Liver (tissue), 3 donors: ENCODE data around the gene WDR86.

Source experiments
- EGR1 ChIP-seq, 2 donors: IDR thresholded peaks; 2 replicates each; pipeline ENCODE4 v1.6.1; 2016 to 2018; ENCODE audit warnings: antibody characterized with exemption in 2 of 2, low read depth in 2 of 2
- JUND ChIP-seq, 2 donors: IDR thresholded peaks; 2 replicates each; pipeline ENCODE4 v1.6.1; 2016; ENCODE audit warnings: antibody characterized with exemption in 2 of 2
- NR2F2 ChIP-seq: IDR thresholded peaks from 2 replicates; pipeline ENCODE4 v1.6.1; 2016; ENCODE audit warnings: antibody characterized with exemption
- RAD21 ChIP-seq, 2 donors: IDR thresholded peaks; 2 replicates each; pipeline ENCODE4 v1.6.1; 2016; ENCODE audit warnings: antibody characterized with exemption in 2 of 2, mild to moderate bottlenecking in 2 of 2
- RXRA ChIP-seq, 2 donors: IDR thresholded peaks; 2 replicates each; pipeline ENCODE4 v1.6.1; 2017 to 2018; ENCODE audit warnings: antibody characterized with exemption in 2 of 2, mild to moderate bottlenecking in 1 of 2
- SP1 ChIP-seq: IDR thresholded peaks from 2 replicates; pipeline ENCODE4 v1.6.1; 2018; ENCODE audit warnings: antibody characterized with exemption, mild to moderate bottlenecking
- TAF1 ChIP-seq: conservative IDR thresholded peaks from 2 replicates; pipeline ENCODE4 v1.6.1; 2016; ENCODE audit warnings: antibody characterized with exemption, mild to moderate bottlenecking
- YY1 ChIP-seq: IDR thresholded peaks from 2 replicates; pipeline ENCODE4 v1.6.1; 2016; ENCODE audit warnings: antibody characterized with exemption, mild to moderate bottlenecking
- TF ChIP-seq, protein P1 (sequence below): IDR thresholded peaks from 2 replicates; pipeline ENCODE4 v1.6.1; 2016; ENCODE audit warnings: antibody characterized with exemption, mild to moderate bottlenecking
- TF ChIP-seq, protein P2 (sequence below): IDR thresholded peaks from 2 replicates; pipeline ENCODE4 v1.6.1; 2016; ENCODE audit warnings: antibody characterized with exemption
- TF ChIP-seq, protein P3 (sequence below): fragments of 150-350 bp; IDR thresholded peaks from 2 replicates; pipeline ENCODE4 v1.5.1; 2017; ENCODE audit warnings: improper control_type of control experiment, low read depth, low read length; ENCODE audit not compliant: missing input control
- TF ChIP-seq, protein P4 (sequence below): IDR thresholded peaks from 2 replicates; pipeline ENCODE4 v1.6.1; 2016; ENCODE audit warnings: antibody characterized with exemption
- TF ChIP-seq, protein P5 (sequence below): IDR thresholded peaks from 2 replicates; pipeline ENCODE4 v1.6.1; 2016; ENCODE audit warnings: antibody characterized with exemption
- donor health status: healthy.
- donor health status: healthy.

DNA sequence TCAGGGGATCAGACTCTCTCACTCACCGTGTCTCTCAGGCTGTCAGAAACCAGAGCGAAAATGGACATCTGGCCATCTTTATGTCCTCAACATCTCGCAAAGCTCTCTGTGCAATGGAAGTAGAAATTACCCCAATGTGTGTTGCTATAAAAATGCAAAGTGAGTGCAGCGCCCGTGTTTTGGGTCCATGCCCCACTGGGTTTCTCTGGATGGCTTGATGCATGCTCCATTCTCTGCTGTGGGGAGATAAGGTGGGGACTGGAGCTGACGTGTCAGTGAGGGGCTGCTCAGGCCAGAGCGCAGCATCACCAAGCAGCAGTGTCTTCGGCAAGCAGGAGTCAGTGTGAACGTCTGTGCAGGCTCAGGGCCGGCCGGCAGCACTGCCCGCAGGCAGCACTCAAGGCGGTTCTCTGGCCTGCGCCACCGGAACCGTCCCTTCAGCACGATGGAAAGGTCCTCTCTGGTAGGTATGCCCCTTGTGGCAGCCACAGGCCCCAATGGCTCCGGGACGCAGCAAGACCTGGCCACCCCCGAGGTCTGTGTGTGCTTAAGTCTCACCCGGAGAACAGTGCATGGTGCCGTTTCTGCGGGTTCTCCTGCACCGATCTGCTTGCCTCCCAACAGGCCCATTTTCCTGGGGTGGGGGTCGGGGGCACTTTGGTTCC lies 30.2 kb downstream of the WDR86 start:
- no peak for TF ChIP-seq RXRA (IDR thresholded peaks at IDR 0.05)
- no peak for TF ChIP-seq YY1
- TF ChIP-seq, protein P1, sequence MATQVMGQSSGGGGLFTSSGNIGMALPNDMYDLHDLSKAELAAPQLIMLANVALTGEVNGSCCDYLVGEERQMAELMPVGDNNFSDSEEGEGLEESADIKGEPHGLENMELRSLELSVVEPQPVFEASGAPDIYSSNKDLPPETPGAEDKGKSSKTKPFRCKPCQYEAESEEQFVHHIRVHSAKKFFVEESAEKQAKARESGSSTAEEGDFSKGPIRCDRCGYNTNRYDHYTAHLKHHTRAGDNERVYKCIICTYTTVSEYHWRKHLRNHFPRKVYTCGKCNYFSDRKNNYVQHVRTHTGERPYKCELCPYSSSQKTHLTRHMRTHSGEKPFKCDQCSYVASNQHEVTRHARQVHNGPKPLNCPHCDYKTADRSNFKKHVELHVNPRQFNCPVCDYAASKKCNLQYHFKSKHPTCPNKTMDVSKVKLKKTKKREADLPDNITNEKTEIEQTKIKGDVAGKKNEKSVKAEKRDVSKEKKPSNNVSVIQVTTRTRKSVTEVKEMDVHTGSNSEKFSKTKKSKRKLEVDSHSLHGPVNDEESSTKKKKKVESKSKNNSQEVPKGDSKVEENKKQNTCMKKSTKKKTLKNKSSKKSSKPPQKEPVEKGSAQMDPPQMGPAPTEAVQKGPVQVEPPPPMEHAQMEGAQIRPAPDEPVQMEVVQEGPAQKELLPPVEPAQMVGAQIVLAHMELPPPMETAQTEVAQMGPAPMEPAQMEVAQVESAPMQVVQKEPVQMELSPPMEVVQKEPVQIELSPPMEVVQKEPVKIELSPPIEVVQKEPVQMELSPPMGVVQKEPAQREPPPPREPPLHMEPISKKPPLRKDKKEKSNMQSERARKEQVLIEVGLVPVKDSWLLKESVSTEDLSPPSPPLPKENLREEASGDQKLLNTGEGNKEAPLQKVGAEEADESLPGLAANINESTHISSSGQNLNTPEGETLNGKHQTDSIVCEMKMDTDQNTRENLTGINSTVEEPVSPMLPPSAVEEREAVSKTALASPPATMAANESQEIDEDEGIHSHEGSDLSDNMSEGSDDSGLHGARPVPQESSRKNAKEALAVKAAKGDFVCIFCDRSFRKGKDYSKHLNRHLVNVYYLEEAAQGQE: no peak
- TF ChIP-seq, protein P2, sequence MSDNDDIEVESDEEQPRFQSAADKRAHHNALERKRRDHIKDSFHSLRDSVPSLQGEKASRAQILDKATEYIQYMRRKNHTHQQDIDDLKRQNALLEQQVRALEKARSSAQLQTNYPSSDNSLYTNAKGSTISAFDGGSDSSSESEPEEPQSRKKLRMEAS: no peak
- TF ChIP-seq, protein P3, sequence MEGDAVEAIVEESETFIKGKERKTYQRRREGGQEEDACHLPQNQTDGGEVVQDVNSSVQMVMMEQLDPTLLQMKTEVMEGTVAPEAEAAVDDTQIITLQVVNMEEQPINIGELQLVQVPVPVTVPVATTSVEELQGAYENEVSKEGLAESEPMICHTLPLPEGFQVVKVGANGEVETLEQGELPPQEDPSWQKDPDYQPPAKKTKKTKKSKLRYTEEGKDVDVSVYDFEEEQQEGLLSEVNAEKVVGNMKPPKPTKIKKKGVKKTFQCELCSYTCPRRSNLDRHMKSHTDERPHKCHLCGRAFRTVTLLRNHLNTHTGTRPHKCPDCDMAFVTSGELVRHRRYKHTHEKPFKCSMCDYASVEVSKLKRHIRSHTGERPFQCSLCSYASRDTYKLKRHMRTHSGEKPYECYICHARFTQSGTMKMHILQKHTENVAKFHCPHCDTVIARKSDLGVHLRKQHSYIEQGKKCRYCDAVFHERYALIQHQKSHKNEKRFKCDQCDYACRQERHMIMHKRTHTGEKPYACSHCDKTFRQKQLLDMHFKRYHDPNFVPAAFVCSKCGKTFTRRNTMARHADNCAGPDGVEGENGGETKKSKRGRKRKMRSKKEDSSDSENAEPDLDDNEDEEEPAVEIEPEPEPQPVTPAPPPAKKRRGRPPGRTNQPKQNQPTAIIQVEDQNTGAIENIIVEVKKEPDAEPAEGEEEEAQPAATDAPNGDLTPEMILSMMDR: no peak
- TF ChIP-seq NR2F2: no peak
- TF ChIP-seq, protein P4, sequence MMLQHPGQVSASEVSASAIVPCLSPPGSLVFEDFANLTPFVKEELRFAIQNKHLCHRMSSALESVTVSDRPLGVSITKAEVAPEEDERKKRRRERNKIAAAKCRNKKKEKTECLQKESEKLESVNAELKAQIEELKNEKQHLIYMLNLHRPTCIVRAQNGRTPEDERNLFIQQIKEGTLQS: no peak
- TF ChIP-seq EGR1 (IDR thresholded peaks at IDR 0.05; ENCODE audit: low read depth in 2 of 2): no peak
- TF ChIP-seq RAD21 (IDR thresholded peaks at IDR 0.05): no peak
- TF ChIP-seq, protein P5, sequence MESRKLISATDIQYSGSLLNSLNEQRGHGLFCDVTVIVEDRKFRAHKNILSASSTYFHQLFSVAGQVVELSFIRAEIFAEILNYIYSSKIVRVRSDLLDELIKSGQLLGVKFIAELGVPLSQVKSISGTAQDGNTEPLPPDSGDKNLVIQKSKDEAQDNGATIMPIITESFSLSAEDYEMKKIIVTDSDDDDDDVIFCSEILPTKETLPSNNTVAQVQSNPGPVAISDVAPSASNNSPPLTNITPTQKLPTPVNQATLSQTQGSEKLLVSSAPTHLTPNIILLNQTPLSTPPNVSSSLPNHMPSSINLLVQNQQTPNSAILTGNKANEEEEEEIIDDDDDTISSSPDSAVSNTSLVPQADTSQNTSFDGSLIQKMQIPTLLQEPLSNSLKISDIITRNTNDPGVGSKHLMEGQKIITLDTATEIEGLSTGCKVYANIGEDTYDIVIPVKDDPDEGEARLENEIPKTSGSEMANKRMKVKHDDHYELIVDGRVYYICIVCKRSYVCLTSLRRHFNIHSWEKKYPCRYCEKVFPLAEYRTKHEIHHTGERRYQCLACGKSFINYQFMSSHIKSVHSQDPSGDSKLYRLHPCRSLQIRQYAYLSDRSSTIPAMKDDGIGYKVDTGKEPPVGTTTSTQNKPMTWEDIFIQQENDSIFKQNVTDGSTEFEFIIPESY: no peak
- TF ChIP-seq SP1: no peak
- no peak for TF ChIP-seq JUND (IDR thresholded peaks at IDR 0.05)
- TF ChIP-seq TAF1: no peak
